Stomach (tissue), 9 donors: ENCODE results near the gene CDC45. TPM values are rescaled to one million over a fixed set of nuclear protein-coding genes. Genes with fewer than 3 reads are reported as not detected.
"Not testable (repeated sequence)": the region's sequence is repeated elsewhere in the genome, so short reads cannot be mapped to it uniquely, and the experiment has no call there.

Source experiments
- DNase-seq, 2 donors: peaks; one replicate each; pipeline versions ENCODE4 v3.0.0 to v3.0.0-alpha.2; 2013 to 2019
- H3K27ac ChIP-seq, 5 donors: fragments of 200-600 bp in 4 of 5; sonication (generic) in 4 of 5; one replicate each; pipeline ENCODE4 v1.5.1; 2013 to 2019; ENCODE audit warnings: mild to moderate bottlenecking in 1 of 5, moderate library complexity in 1 of 5
- H3K27me3 ChIP-seq, 3 donors: fragments of 200-600 bp; sonication (generic); one replicate each; pipeline ENCODE4 v1.5.1; 2017 to 2019; ENCODE audit warnings: mixed run types in 1 of 3
- H3K36me3 ChIP-seq, 4 donors: fragments of 200-600 bp; sonication (generic); 1 replicate in 3 of 4; 2 replicates in 1 of 4; pipeline ENCODE4 v1.5.1; 2016 to 2019
- H3K4me1 ChIP-seq, 4 donors: fragments of 200-600 bp; sonication (generic); one replicate each; pipeline ENCODE4 v1.5.1; 2016 to 2019
- H3K4me3 ChIP-seq, 4 donors: fragments of 200-600 bp; sonication (generic) in 3 of 4; one replicate each; pipeline ENCODE4 v1.5.1; 2016 to 2019; ENCODE audit warnings: mild to moderate bottlenecking in 1 of 4
- H3K9me3 ChIP-seq, 4 donors: fragments of 200-600 bp; sonication (generic); one replicate each; pipeline ENCODE4 v1.5.1; 2016 to 2019
- EP300 ChIP-seq: sonication (generic); formaldehyde crosslinking; IDR thresholded peaks from one replicate; pipeline ENCODE4 v1.6.1; 2017; ENCODE audit warnings: antibody characterized with exemption
- POLR2A ChIP-seq, 4 donors: fragments of 450-650 bp; IDR thresholded peaks; one replicate each; pipeline ENCODE4 v1.6.1; 2016; ENCODE audit warnings: antibody characterized with exemption in 4 of 4, control low read depth in 2 of 4, mild to moderate bottlenecking in 1 of 4, moderate library complexity in 1 of 4
- POLR2AphosphoS5 ChIP-seq, 3 donors: sonication (generic); formaldehyde crosslinking; IDR thresholded peaks; one replicate each; pipeline ENCODE4 v1.6.1; 2016; ENCODE audit warnings: antibody characterized with exemption in 3 of 3
- WGBS, 5 donors: extraction: QIAGEN DNeasy Blood & Tissue Kit in 3 of 5; methylation state at CpG; one replicate each; pipeline versions ENCODE4 v1.1.5 to v1.1.7; 2013 to 2018; 5-methylcytosine and 5-hydroxymethylcytosine counted together
- intact Hi-C: fragments of 100-400 bp; cut with DNase I; formaldehyde crosslinking; loops from one replicate; pipeline ENCODE4 v1.15.1; 2023; ENCODE audit warnings: low total_unique reads
- polyA plus RNA-seq, 3 donors: library from polyadenylated mRNA; stranded (reverse); fragments of 200-250 nt; gene quantifications; one replicate each; pipeline ENCODE4 v1.2.3, GENCODE V29; 2013
- total RNA-seq, 5 donors: library from RNA; depleted of rRNA; stranded (reverse); fragments of >200 nt; gene quantifications; one replicate each; pipeline versions ENCODE4 v1.1.0 to v1.2.3, GENCODE V29; 2014 to 2016
- TF ChIP-seq, protein P1 (sequence below), 7 experiments: fragments of 450-650 bp in 4 of 7; fragments of 200-600 bp in 3 of 7; sonication (generic) in 3 of 7; IDR thresholded peaks; one replicate each; pipeline ENCODE4 v1.5.1; 2016 to 2019; ENCODE audit warnings: antibody characterized with exemption in 7 of 7, control low read depth in 2 of 7, mild to moderate bottlenecking in 1 of 7
- donor health status: healthy with polysubstance abuse.
- donor health status: Bipolar disorder and iron deficiency.
- donor health status: healthy.

Gene CDC45
- total and polyA plus RNA-seq, 8 donors: 1.2 to 44.2 (median 5.4) TPM; not detected in 1

DNA sequence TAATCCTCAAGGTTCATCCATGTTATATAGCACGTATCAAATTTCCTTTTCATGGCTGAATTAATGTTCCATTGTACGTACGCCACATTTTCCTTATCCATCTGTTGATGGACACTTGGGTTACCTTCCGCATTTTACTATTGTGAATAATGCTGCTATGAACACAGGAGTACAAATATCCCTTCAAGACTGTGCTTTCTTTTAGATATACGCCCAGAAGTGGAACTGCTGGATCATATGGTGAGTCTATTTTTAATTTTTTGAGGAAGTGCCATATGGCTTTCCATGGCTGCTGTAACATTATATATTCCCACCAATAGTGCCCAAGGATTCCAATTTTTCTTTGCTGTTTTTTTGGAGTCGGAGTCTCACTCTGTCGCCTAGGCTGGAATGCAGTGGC lies 41.4 kb upstream of the CDC45 start:
- Histone ChIP-seq H3K36me3 (peaks cover 17 to 75% (median 56%) of the 10 kb centered on the region in 4 donors), H3K4me3 (no peak overlapping the region), H3K4me1 (peaks cover 1 to 22% (median 5%) of the 10 kb centered on the region in 4 donors), H3K9me3 (no peaks in the 10 kb centered on the region), H3K27ac (no peak overlapping the region), H3K27me3 (no peaks in the 10 kb centered on the region)
- TF ChIP-seq EP300: no peak
- no peak for TF ChIP-seq POLR2AphosphoS5 (IDR thresholded peaks at IDR 0.05)
- TF ChIP-seq, protein P1, sequence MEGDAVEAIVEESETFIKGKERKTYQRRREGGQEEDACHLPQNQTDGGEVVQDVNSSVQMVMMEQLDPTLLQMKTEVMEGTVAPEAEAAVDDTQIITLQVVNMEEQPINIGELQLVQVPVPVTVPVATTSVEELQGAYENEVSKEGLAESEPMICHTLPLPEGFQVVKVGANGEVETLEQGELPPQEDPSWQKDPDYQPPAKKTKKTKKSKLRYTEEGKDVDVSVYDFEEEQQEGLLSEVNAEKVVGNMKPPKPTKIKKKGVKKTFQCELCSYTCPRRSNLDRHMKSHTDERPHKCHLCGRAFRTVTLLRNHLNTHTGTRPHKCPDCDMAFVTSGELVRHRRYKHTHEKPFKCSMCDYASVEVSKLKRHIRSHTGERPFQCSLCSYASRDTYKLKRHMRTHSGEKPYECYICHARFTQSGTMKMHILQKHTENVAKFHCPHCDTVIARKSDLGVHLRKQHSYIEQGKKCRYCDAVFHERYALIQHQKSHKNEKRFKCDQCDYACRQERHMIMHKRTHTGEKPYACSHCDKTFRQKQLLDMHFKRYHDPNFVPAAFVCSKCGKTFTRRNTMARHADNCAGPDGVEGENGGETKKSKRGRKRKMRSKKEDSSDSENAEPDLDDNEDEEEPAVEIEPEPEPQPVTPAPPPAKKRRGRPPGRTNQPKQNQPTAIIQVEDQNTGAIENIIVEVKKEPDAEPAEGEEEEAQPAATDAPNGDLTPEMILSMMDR (IDR thresholded peaks at IDR 0.05): no peak
- TF ChIP-seq POLR2A (IDR thresholded peaks at IDR 0.05): no peak
- intact Hi-C loops: no loop called here
- no peak for DNase-seq
- WGBS, 5 donors: 86 to 96% (median 93%) methylated on average over 7 of the region's 7 CpGs

DNA sequence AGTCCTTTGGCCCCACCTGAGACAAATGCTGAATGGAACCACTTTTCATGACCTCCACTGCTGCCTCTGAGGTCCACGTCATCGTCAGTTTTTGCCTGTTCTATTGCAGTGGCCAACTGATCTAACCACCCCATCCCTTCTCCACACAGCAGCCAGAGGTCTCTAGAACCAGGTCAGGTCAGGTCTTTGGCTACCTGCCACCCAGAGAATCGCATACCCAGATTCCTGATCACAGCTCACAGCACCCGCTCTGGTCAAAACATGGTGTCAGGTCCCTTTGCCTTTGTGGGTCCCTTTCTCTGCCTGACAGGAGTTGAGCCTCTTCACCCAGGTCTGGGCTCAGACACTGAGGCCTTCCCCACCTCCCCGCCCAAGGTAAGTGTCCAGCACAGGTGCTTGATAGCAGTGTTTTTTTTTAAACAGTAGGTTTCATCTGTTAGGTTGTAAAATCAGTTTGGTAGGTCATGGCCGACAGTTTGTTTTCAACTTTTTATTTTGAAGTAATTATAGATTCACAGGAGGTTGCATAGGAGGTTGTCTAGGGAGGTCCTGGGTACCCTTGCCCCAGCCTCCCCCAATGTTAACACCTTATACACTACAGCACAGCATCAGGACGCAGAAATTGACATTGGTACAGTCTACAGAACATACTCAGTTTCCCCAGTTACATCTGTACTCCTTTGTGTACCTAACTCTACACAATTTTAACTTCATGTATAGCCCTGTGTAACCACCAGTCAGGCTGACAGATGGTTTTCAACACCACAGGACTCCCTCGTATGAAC lies 39.1 kb upstream of the CDC45 start:
- Histone ChIP-seq H3K27ac (no peak overlapping the region), H3K36me3 (peaks cover 17 to 77% (median 57%) of the 10 kb centered on the region in 4 donors), H3K4me3 (no peak overlapping the region), H3K9me3 (no peaks in the 10 kb centered on the region), H3K27me3 (no peaks in the 10 kb centered on the region), H3K4me1 (peaks cover 1 to 27% (median 17%) of the 10 kb centered on the region in 4 donors)
- 76 to 88% (median 86%) methylated on average over 7 to 8 of the region's 8 CpGs for WGBS, 5 donors
- intact Hi-C loops: no loop called here
- no peak for TF ChIP-seq POLR2AphosphoS5 (IDR thresholded peaks at IDR 0.05)
- TF ChIP-seq, protein P1 (IDR thresholded peaks at IDR 0.05): no peak
- no peak for DNase-seq

DNA sequence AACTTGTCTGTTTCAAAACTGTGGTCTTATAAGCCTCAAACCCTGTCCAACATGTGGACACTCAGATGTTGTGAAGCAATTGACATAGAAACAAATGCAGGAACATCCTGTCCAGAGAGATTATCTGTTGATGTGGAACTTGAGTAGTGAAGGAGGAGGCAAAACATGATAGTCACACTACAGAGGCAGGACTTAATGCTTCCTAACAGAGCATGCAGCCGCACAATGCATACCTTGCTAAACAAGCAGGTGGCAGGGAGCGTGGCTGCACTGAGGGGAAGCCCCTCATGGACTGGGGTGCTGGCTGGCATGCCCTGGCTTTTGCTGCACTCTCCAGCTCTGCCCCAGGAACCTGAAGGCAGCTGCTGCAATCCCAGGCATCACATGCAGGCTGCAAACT lies 37.6 kb upstream of the CDC45 start:
- WGBS, 5 donors: 89 to 96% (median 90%) methylated on average over 2 of the region's 2 CpGs
- Histone ChIP-seq H3K4me1 (peaks cover 15 to 41% (median 30%) of the 10 kb centered on the region in 4 donors), H3K27me3 (no peaks in the 10 kb centered on the region), H3K36me3 (peaks cover 11 to 62% (median 41%) of the 10 kb centered on the region in 4 donors), H3K27ac (no peak overlapping the region), H3K4me3 (no peak overlapping the region), H3K9me3 (no peaks in the 10 kb centered on the region)
- no peak for DNase-seq
- intact Hi-C loops: no loop called here
- TF ChIP-seq, protein P1 (IDR thresholded peaks at IDR 0.05): no peak
- no peak for TF ChIP-seq EP300
- TF ChIP-seq POLR2A (IDR thresholded peaks at IDR 0.05): no peak
- no peak for TF ChIP-seq POLR2AphosphoS5 (IDR thresholded peaks at IDR 0.05)

DNA sequence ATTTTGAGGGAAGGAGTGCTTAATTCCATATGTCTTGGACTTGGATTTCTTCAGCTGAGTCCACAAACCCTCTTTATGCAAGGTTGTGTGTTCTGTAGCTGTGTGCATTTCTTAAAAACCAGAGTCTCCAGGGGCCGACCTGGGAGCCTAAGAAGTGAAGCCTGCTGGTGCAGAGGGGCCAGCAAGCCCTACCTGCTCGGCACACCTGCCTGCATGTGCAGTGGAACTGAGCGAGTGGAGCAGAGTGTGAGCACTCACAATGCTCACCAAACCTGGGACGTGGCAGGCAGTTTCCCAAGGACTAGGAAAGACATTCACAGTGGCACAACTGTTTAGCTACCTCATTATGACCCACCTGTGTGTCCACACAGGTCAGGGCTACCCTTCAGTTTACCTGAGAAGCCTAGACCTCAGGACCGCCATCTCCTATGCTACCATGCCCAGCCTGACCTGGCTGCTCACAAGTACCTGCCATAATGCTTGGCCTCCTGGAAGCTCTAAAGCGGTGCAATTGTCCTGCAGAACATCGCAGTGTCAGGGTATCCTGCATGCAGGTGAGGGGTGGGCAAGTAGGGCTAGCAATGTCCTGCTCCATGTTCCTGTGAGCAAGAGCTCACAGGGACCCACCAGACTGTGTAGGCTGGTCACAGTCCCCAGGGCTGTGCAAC lies 36.0 kb upstream of the CDC45 start:
- Histone ChIP-seq H3K4me1 (peaks cover 21 to 49% (median 35%) of the 10 kb centered on the region in 4 donors), H3K27ac (no peak overlapping the region), H3K9me3 (no peaks in the 10 kb centered on the region), H3K36me3 (peaks cover 11 to 49% (median 37%) of the 10 kb centered on the region in 4 donors), H3K4me3 (no peak overlapping the region), H3K27me3 (no peaks in the 10 kb centered on the region)
- 75 to 91% (median 79%) methylated on average over 7 of the region's 7 CpGs for WGBS, 5 donors
- intact Hi-C loops: no loop called here
- TF ChIP-seq POLR2A (IDR thresholded peaks at IDR 0.05) (no peak), POLR2AphosphoS5 (IDR thresholded peaks at IDR 0.05) (no peak), EP300 (no peak)
- TF ChIP-seq, protein P1 (IDR thresholded peaks at IDR 0.05): no peak
- no peak for DNase-seq

DNA sequence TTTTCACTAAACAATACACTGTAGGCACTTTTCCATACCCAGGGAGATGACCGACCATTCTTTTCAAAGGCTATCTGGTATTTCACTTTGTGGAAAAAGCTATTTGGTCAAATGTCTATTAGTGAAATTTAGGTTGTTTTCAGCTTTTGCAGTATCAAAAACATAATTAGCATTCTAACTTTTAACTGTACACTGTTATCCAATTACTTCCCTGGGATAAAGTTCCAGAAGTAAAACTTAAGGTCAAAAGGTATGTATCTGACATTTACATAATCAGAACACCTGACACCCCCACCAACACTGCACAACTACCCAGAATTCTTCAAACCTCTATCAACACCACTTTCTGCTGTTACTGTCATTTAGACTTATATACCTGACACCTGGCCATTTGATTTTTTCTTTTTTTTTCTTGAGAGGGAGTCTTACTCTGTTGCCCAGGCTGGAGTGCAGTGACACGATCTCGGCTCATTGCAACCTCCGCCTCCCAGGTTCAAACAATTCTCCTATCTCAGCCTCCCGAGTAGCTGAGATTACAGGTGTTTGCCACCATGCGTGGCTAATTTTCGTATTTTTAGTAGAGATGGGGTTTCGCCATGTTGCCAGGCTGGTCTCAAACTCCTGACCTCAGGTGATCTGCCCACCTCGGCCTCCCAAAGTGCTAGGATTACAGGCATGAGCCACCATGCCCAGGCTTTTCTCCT lies 34.3 kb upstream of the CDC45 start:
- DNase-seq, H3K9me3 ChIP-seq, intact Hi-C loops, H3K27me3 ChIP-seq, H3K27ac ChIP-seq, H3K4me3 ChIP-seq: not testable (repeated sequence)
- Histone ChIP-seq H3K4me1 (peaks cover 21 to 53% (median 40%) of the 10 kb centered on the region in 4 donors), H3K36me3 (peaks cover 11 to 50% (median 39%) of the 10 kb centered on the region in 4 donors)
- 73 to 84% (median 82%) methylated on average over 9 of the region's 9 CpGs for WGBS, 5 donors
